Subcutaneous adipose tissue (tissue), 4 donors: ENCODE measurements around the gene APEH. TPM values are rescaled to one million over a fixed set of nuclear protein-coding genes. Genes with fewer than 3 reads are reported as not detected.

Source experiments
- total RNA-seq, 4 donors: library from RNA; depleted of rRNA; stranded (reverse); fragments of >200 nt; gene quantifications; one replicate each; pipeline ENCODE4 v1.1.0, GENCODE V29; 2016
- TF ChIP-seq, protein P1 (sequence below): fragments of 450-650 bp; IDR thresholded peaks from one replicate; pipeline ENCODE4 v1.5.1; 2016; ENCODE audit warnings: low read depth, mild to moderate bottlenecking, control low read depth, antibody characterized with exemption, moderate library complexity

APEH gene
- total RNA-seq, 4 donors from 2014 or later: 40.8 to 65.6 (median 51.3) TPM

DNA sequence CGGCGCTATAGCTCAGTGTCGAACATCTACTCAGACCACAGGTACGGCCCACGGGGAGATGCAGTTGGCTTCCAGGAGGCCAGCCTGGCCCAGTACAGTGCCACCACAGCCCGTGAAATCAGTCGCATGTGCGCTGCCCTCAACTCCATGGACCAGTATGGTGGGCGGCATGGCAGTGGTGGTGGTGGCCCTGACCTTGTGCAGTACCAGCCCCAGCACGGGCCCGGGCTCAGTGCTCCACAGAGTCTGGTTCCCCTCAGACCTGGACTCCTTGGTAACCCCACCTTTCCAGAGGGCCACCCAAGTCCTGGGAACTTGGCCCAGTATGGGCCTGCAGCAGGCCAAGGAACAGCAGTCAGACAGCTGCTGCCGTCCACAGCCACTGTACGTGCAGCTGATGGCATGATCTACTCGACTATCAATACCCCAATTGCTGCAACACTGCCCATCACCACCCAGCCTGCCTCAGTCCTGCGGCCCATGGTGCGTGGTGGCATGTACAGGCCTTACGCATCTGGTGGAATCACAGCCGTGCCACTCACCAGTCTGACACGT lies 18.3 kb upstream of the APEH start:
- TF ChIP-seq, protein P1, sequence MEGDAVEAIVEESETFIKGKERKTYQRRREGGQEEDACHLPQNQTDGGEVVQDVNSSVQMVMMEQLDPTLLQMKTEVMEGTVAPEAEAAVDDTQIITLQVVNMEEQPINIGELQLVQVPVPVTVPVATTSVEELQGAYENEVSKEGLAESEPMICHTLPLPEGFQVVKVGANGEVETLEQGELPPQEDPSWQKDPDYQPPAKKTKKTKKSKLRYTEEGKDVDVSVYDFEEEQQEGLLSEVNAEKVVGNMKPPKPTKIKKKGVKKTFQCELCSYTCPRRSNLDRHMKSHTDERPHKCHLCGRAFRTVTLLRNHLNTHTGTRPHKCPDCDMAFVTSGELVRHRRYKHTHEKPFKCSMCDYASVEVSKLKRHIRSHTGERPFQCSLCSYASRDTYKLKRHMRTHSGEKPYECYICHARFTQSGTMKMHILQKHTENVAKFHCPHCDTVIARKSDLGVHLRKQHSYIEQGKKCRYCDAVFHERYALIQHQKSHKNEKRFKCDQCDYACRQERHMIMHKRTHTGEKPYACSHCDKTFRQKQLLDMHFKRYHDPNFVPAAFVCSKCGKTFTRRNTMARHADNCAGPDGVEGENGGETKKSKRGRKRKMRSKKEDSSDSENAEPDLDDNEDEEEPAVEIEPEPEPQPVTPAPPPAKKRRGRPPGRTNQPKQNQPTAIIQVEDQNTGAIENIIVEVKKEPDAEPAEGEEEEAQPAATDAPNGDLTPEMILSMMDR: no peak

DNA sequence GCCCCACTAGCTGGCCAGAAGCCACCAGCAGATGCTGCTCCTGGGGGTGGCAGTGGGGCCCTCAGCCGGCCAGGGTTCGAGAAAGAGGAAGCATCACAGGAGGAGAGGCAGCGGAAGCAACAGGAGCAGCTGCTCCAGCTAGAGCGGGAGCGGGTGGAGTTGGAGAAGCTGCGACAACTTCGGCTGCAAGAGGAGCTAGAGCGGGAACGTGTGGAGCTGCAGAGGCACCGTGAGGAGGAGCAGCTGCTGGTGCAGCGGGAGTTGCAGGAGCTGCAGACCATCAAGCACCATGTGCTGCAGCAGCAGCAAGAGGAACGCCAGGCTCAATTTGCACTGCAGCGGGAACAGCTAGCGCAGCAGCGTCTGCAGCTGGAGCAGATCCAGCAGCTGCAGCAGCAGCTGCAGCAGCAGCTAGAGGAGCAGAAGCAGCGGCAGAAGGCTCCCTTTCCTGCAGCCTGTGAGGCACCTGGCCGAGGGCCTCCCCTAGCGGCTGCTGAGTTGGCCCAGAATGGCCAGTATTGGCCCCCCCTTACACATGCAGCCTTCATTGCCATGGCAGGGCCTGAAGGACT lies 17.5 kb upstream of the APEH start:
- TF ChIP-seq, protein P1: no peak

DNA sequence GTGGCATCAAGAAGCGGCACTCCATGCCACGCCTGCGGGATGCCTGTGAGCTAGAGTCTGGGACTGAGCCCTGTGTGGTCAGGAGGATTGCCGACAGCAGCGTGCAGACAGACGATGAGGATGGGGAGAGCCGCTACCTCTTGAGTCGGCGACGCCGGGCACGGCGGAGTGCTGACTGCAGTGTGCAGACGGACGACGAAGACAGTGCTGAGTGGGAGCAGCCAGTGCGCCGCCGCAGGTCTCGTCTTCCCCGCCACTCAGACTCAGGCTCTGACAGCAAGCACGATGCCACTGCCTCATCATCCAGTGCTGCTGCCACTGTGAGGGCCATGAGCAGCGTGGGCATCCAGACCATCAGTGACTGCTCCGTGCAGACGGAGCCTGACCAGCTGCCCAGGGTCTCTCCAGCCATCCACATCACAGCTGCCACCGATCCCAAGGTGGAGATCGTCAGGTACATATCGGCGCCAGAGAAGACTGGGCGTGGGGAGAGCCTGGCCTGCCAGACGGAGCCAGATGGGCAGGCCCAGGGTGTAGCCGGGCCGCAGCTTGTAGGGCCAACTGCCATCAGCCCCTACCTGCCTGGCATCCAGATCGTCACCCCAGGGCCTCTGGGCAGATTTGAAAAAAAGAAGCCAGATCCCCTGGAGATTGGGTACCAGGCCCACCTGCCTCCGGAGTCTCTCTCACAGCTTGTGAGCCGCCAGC lies 16.8 kb upstream of the APEH start:
- TF ChIP-seq, protein P1: no peak

GRCh38 chr3:49658711-49659110 lies 15.4 kb upstream of the APEH start:
- TF ChIP-seq, protein P1: no peak

- TF ChIP-seq, protein P1: no peak
These were observed 14.4 kb upstream of the APEH start for GRCh38 chr3:49659756-49660155.

GRCh38 chr3:49661281-49661680 lies 12.9 kb upstream of the APEH start:
- TF ChIP-seq, protein P1: no peak

- TF ChIP-seq, protein P1: no peak
These were observed 12.1 kb upstream of the APEH start for GRCh38 chr3:49662021-49662420.
